HG03520 (cell line): Measurements from ENCODE around the gene TAS2R50.

Experiments used
- ATAC-seq: cut with Tn5 transposase; IDR thresholded peaks from one replicate; pipeline ENCODE4 v1.9.1; 2021; ENCODE audit warnings: mild to moderate bottlenecking, moderate library complexity; ENCODE audit not compliant: unreplicated experiment

The TAS2R50 gene

GRCh38 chr12:10956085-10956484 lies 30.6 kb downstream of the TAS2R50 start:
- ATAC-seq: no peak

- no peak for ATAC-seq
Observed at GRCh38 chr12:10952645-10953044, 34.1 kb downstream of the TAS2R50 start.

GRCh38 chr12:10943167-10943566 lies 43.5 kb downstream of the TAS2R50 start:
- no peak for ATAC-seq

- no peak for ATAC-seq
Observed at GRCh38 chr12:10941916-10942607, 44.6 kb downstream of the TAS2R50 start.

GRCh38 chr12:10941369-10941768 lies 45.3 kb downstream of the TAS2R50 start:
- no peak for ATAC-seq

- no peak for ATAC-seq
Observed at GRCh38 chr12:10940389-10940788, 46.3 kb downstream of the TAS2R50 start.

- ATAC-seq: no peak
Observed at GRCh38 chr12:10939163-10939562, 47.5 kb downstream of the TAS2R50 start, which contains the start of gene TAS2R14. TSS of gene TAS2R14 (minus strand) at chr12:10939263. CDS start at chr12:10939207, 56 bp downstream.

- no peak for ATAC-seq
Observed at GRCh38 chr12:10936506-10936905, 50.2 kb downstream of the TAS2R50 start.
